Panc1 (cell line): ENCODE results near the gene MICAL2. TPM values are rescaled to one million over a fixed set of nuclear protein-coding genes. Genes with fewer than 3 reads are reported as not detected.

Experiments used
- ATAC-seq: fragments of 200-7000 bp; cut with Tn5 transposase; 2 replicates; pipeline ENCODE4 v1.9.1; 2020; ENCODE audit warnings: mild to moderate bottlenecking, moderate library complexity
- BruUV-seq: library from RNA; stranded (reverse); fragments of 400-500 nt; replicated peaks from 2 replicates; lab custom pipeline; 2021; lab: Mats Ljungman, UMichigan
- CTCF ChIA-PET: fragments of 300-600 bp; sonication (Branson Sonifier 250); formaldehyde crosslinking; loops from one replicate; lab custom pipeline; 2022; ENCODE audit warnings: antibody characterized with exemption; lab: Charles Lee
- POLR2A ChIA-PET: fragments of 300-600 bp; sonication (Branson Sonifier 250); formaldehyde crosslinking; loops from one replicate; lab custom pipeline; 2022; ENCODE audit warnings: antibody characterized with exemption; lab: Charles Lee
- DNase-seq: peaks from one replicate; pipeline ENCODE4 v3.0.0-alpha.2; 2010; ENCODE audit warnings: low read depth, low spot score
- H3K27ac ChIP-seq: 2 replicates; pipeline ENCODE4 v1.5.1; 2011; ENCODE audit warnings: mild to moderate bottlenecking, low read length, inconsistent platforms
- H3K27me3 ChIP-seq: fragments of 200-500 bp; sonication (Bioruptor generic); 2 replicates; pipeline ENCODE4 v1.6.0; 2014; ENCODE audit warnings: low read length, inconsistent platforms; ENCODE audit not compliant: control insufficient read depth, insufficient read depth
- H3K36me3 ChIP-seq: fragments of 200-500 bp; sonication (Bioruptor generic); 2 replicates; pipeline ENCODE4 v1.5.1; 2014; ENCODE audit warnings: inconsistent platforms, mild to moderate bottlenecking, low read length, moderate library complexity; ENCODE audit not compliant: control insufficient read depth, insufficient read depth
- H3K4me1 ChIP-seq: 2 replicates; pipeline ENCODE4 v1.5.1; 2011; ENCODE audit warnings: inconsistent platforms, mild to moderate bottlenecking, low read length, moderate library complexity; ENCODE audit not compliant: control insufficient read depth, insufficient read depth
- H3K4me3 ChIP-seq, 2 experiments: 2 replicates each; pipeline ENCODE4 v1.5.1; 2011 to 2012; ENCODE audit warnings: low read depth in 2 of 2, low read length in 2 of 2, mild to moderate bottlenecking in 2 of 2, inconsistent platforms in 1 of 2, moderate library complexity in 1 of 2
- H3K9me3 ChIP-seq: fragments of 200-500 bp; sonication (Bioruptor generic); 2 replicates; pipeline ENCODE4 v1.5.1; 2014; ENCODE audit warnings: low read depth, mild to moderate bottlenecking, inconsistent platforms, low read length, moderate library complexity; ENCODE audit not compliant: control insufficient read depth, insufficient read depth
- CTCF ChIP-seq: fragments of 450-650 bp; IDR thresholded peaks from 2 replicates; pipeline ENCODE4 v1.5.1; 2017; ENCODE audit warnings: mild to moderate bottlenecking
- POLR2AphosphoS5 ChIP-seq: IDR thresholded peaks from 2 replicates; pipeline ENCODE4 v1.6.1; 2012; ENCODE audit warnings: mild to moderate bottlenecking, low read depth, low read length, moderate library complexity
- SIN3A ChIP-seq: IDR thresholded peaks from 2 replicates; pipeline ENCODE4 v1.6.1; 2012; ENCODE audit warnings: low read depth, mild to moderate bottlenecking, low read length, moderate library complexity, borderline replicate concordance; ENCODE audit not compliant: insufficient read depth
- TCF7L2 ChIP-seq: IDR thresholded peaks from 2 replicates; pipeline ENCODE4 v1.6.1; 2011; ENCODE audit warnings: mild to moderate bottlenecking, low read depth, low read length, inconsistent platforms
- in situ Hi-C: cut with HindIII; loops from 2 replicates; pipeline ENCODE4 v1.10.0; 2016; ENCODE audit warnings: low sequenced_read_pairs, low pct_unique_long_range_greater_than_20kb
- intact Hi-C: fragments of 100-400 bp; cut with micrococcal nuclease; formaldehyde crosslinking; loops from one replicate; pipeline ENCODE4 v1.10.0; 2022; ENCODE audit not compliant: unreplicated experiment
- total RNA-seq: library from RNA; stranded (reverse); gene quantifications from one replicate; pipeline ENCODE4 v1.2.1, GENCODE V29; 2021; ENCODE audit not compliant: unreplicated experiment
- TF ChIP-seq, protein P1 (sequence below), 2 experiments: IDR thresholded peaks; 2 replicates each; pipeline ENCODE4 v1.6.1; 2011 to 2012; ENCODE audit warnings: low read depth in 2 of 2, control low read depth in 1 of 2, low read length in 1 of 2, mild to moderate bottlenecking in 1 of 2, moderate library complexity in 1 of 2; ENCODE audit not compliant: insufficient read depth in 1 of 2

Gene MICAL2
- total RNA-seq, 1 experiment from 2014 or later: 199 TPM

DNA sequence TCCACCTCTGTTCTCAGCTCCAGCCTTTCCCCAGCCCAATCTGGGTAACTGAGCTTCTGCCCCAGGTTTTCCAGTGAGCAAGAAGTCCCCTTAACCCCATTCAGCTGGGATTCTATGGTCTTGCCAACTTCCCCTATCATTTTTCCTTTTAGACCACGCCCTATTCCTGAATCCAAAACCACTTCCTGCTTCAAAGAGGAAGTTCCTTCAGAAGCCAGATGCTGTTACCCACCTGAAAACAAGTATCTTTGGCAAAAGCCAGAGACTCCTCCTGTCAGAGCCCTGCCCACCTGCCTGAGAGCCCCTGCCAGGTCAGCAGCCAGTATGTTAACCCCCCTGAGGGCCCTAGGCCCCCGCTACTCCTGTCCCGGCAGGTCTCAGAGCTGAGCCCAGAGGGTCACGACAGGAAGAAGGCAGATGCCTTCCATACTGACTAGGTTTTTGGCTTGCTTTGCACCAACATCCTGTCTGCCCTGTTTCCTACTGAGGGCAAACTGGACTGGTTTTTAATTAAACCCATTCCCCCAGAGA, 20.3 kb upstream of the MICAL2 start:
- TF ChIP-seq POLR2AphosphoS5: no peak
- no peak for TF ChIP-seq SIN3A
- TF ChIP-seq, protein P1, sequence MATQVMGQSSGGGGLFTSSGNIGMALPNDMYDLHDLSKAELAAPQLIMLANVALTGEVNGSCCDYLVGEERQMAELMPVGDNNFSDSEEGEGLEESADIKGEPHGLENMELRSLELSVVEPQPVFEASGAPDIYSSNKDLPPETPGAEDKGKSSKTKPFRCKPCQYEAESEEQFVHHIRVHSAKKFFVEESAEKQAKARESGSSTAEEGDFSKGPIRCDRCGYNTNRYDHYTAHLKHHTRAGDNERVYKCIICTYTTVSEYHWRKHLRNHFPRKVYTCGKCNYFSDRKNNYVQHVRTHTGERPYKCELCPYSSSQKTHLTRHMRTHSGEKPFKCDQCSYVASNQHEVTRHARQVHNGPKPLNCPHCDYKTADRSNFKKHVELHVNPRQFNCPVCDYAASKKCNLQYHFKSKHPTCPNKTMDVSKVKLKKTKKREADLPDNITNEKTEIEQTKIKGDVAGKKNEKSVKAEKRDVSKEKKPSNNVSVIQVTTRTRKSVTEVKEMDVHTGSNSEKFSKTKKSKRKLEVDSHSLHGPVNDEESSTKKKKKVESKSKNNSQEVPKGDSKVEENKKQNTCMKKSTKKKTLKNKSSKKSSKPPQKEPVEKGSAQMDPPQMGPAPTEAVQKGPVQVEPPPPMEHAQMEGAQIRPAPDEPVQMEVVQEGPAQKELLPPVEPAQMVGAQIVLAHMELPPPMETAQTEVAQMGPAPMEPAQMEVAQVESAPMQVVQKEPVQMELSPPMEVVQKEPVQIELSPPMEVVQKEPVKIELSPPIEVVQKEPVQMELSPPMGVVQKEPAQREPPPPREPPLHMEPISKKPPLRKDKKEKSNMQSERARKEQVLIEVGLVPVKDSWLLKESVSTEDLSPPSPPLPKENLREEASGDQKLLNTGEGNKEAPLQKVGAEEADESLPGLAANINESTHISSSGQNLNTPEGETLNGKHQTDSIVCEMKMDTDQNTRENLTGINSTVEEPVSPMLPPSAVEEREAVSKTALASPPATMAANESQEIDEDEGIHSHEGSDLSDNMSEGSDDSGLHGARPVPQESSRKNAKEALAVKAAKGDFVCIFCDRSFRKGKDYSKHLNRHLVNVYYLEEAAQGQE (IDR thresholded peaks at IDR 0.05; ENCODE audit: insufficient read depth in 1 of 2, low read depth in 2 of 2, low read length in 1 of 2): no peak
- TF ChIP-seq CTCF: no peak
- no peak for TF ChIP-seq TCF7L2
- POLR2A ChIA-PET: interaction anchor here (0.8 kb wide), 1 partner anchor 70 kb away, joined by 7 read pairs; no protein-coding TSS in a partner anchor
- no peaks in the 10 kb centered on the region for H3K36me3 ChIP-seq
- no peaks in the 10 kb centered on the region for H3K9me3 ChIP-seq
- in situ Hi-C loops: no loop called here
- H3K27ac ChIP-seq: peak overlapping the region; percentile 67
- peaks cover 48% of the 10 kb centered on the region for H3K4me1 ChIP-seq
- intact Hi-C loops: no loop called here
- BruUV-seq: no TSS peak
- H3K4me3 ChIP-seq: no peak overlapping the region
- ATAC-seq: no peak
- CTCF ChIA-PET: no interaction called here
- no peaks in the 10 kb centered on the region for H3K27me3 ChIP-seq
- DNase-seq: no peak

DNA sequence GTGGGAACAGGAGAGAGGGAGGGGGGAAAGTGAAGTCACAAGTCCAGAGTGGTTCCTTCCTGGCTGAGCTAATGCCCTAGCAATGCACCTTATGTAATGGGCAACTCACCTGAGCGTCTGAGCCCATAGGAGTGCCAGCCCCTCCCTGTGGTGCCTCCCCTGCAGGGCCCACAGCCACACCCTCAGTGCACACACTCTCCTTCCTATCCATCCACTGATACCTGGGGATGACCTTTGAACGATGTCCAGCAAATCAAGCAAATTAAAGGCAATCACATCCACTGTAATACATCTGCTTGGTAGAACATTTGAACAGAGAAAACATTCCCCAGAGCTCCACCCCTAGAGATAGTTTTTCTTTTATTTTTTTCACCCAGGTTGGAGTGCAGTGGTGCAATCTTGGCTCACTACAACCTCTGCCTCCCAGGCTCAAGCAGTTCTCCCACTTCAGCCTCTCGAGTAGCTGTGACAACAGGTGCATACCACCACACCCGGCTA, 19.6 kb upstream of the MICAL2 start:
- Histone ChIP-seq H3K4me1 (peaks cover 42% of the 10 kb centered on the region), H3K27ac (no peak overlapping the region; the same call in none of the 2 replicates), H3K4me3 (no peak overlapping the region), H3K36me3 (no peaks in the 10 kb centered on the region), H3K9me3 (no peaks in the 10 kb centered on the region), H3K27me3 (no peaks in the 10 kb centered on the region)
- TF ChIP-seq SIN3A (no peak), TCF7L2 (no peak), CTCF (no peak), POLR2AphosphoS5 (no peak)
- TF ChIP-seq, protein P1 (IDR thresholded peaks at IDR 0.05; ENCODE audit: insufficient read depth in 1 of 2, low read depth in 2 of 2, low read length in 1 of 2): no peak
- ATAC-seq (no peak), DNase-seq (no peak)
- CTCF ChIA-PET: interaction anchor here (0.7 kb wide), 1 partner anchor 143 kb away, joined by 3 read pairs; no protein-coding TSS in a partner anchor
- intact Hi-C loops: no loop called here
- no TSS peak for BruUV-seq
- POLR2A ChIA-PET: interaction anchor here (0.8 kb wide), 1 partner anchor 70 kb away, joined by 7 read pairs; no protein-coding TSS in a partner anchor
- in situ Hi-C loops: no loop called here
